ENCODE results near the gene SFXN5.

DNA sequence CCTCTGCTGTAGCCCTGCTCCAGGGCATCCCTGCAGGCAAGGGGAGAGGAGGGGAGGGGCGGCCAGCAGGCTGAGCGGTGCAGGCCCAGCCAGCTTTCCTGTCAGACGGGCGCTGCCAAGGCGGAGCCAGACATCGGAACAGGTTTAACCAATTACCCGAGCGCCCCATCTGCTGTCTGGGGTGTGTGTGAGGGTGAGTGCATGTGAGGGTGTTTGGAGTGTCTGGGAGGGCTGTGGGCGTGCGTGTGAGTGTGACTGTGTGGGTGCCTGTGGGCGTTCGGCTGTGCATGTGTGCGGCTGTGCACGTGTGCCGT lies 134.2 kb downstream of the SFXN5 start:
- TF ChIP-seq, protein P1, sequence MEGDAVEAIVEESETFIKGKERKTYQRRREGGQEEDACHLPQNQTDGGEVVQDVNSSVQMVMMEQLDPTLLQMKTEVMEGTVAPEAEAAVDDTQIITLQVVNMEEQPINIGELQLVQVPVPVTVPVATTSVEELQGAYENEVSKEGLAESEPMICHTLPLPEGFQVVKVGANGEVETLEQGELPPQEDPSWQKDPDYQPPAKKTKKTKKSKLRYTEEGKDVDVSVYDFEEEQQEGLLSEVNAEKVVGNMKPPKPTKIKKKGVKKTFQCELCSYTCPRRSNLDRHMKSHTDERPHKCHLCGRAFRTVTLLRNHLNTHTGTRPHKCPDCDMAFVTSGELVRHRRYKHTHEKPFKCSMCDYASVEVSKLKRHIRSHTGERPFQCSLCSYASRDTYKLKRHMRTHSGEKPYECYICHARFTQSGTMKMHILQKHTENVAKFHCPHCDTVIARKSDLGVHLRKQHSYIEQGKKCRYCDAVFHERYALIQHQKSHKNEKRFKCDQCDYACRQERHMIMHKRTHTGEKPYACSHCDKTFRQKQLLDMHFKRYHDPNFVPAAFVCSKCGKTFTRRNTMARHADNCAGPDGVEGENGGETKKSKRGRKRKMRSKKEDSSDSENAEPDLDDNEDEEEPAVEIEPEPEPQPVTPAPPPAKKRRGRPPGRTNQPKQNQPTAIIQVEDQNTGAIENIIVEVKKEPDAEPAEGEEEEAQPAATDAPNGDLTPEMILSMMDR (optimal IDR thresholded peaks at IDR 0.05 in 1 of 3, IDR thresholded peaks at IDR 0.05 in 1 of 3, conservative IDR thresholded peaks at IDR 0.05 in 1 of 3; ENCODE audit: extremely low read depth in 1 of 3, insufficient read depth in 2 of 3, low read length in 3 of 3) = no peak
- no peak for TF ChIP-seq EZH2 (IDR thresholded peaks at IDR 0.05; ENCODE audit: low read length)
